Mucosa of descending colon (tissue), 3 donors: ENCODE data around the gene TRIM25. TPM values are rescaled to one million over a fixed set of nuclear protein-coding genes. Genes with fewer than 3 reads are reported as not detected.

ENCODE experiments used
- ATAC-seq: fragments of 200-7000 bp; cut with Tn5 transposase; one replicate; pipeline ENCODE4 v1.9.1; 2020; ENCODE audit warnings: mild to moderate bottlenecking, moderate library complexity
- DNase-seq, 3 donors: peaks; one replicate each; pipeline ENCODE4 v3.0.0-alpha.2; 2020
- H3K36me3 ChIP-seq: fragments of 200-600 bp; one replicate; pipeline ENCODE4 v1.8.0; 2021; ENCODE audit warnings: low read depth, mild to moderate bottlenecking
- H3K4me1 ChIP-seq: fragments of 200-600 bp; one replicate; pipeline ENCODE4 v1.8.0; 2021; ENCODE audit warnings: low read depth, mild to moderate bottlenecking
- H3K4me3 ChIP-seq: fragments of 200-600 bp; one replicate; pipeline ENCODE4 v1.8.0; 2021; ENCODE audit warnings: mild to moderate bottlenecking
- H3K9me3 ChIP-seq: fragments of 200-600 bp; one replicate; pipeline ENCODE4 v1.8.0; 2021; ENCODE audit warnings: mild to moderate bottlenecking
- intact Hi-C, 2 donors: fragments of 100-400 bp; cut with DNase I in 1 of 2; cut with micrococcal nuclease in 1 of 2; formaldehyde crosslinking; loops; one replicate each; pipeline versions ENCODE4 v1.11.0 to v1.11.1; 2022; cut with DNase I, micrococcal nuclease
- total RNA-seq, 3 donors: library from RNA; stranded (reverse); fragmentation: NEBNext Ultra II Directional in 2 of 3; extraction: Animal tissue kit (Norgen Biotek cat#: 25700) in 2 of 3; gene quantifications; one replicate each; pipeline versions ENCODE4 v1.2.1 to v1.2.4, GENCODE V29; 2021 to 2023
- TF ChIP-seq, protein P1 (sequence below): fragments of 200-600 bp; IDR thresholded peaks from one replicate; pipeline ENCODE4 v1.8.0; 2022; ENCODE audit warnings: antibody characterized with exemption, mild to moderate bottlenecking
- donor health status: DM: no; HTN: no; CAD: no; lungs with moderate emphysema.
- donor health status: DM: no; HTN: no; CAD: no.
- donor health status: DM: no; HTN: yes; CAD: no.

Gene TRIM25
- total RNA-seq, 3 donors from 2014 or later = 76.1 to 130 (median 115) TPM

DNA sequence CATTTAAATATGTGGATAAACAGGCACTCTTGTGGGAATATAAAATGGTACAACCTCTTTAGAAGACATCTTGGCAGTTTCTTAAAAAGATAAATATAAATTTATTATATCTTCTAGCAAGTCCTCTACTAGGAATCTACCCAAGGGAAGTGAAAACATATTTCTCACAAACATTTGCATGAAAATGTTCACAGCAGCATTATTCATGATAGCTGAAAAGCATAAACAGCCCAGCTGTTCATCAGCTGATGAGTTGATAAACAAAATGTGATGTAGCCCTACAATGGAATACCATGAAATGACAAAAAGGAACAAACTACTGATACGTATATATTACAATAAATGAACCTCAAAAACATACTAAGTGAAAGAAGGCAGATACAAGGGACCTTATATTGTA lies 67.9 kb downstream of the TRIM25 start:
- TF ChIP-seq, protein P1, sequence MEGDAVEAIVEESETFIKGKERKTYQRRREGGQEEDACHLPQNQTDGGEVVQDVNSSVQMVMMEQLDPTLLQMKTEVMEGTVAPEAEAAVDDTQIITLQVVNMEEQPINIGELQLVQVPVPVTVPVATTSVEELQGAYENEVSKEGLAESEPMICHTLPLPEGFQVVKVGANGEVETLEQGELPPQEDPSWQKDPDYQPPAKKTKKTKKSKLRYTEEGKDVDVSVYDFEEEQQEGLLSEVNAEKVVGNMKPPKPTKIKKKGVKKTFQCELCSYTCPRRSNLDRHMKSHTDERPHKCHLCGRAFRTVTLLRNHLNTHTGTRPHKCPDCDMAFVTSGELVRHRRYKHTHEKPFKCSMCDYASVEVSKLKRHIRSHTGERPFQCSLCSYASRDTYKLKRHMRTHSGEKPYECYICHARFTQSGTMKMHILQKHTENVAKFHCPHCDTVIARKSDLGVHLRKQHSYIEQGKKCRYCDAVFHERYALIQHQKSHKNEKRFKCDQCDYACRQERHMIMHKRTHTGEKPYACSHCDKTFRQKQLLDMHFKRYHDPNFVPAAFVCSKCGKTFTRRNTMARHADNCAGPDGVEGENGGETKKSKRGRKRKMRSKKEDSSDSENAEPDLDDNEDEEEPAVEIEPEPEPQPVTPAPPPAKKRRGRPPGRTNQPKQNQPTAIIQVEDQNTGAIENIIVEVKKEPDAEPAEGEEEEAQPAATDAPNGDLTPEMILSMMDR = no peak
- intact Hi-C loops = no loop called here
- ATAC-seq = no peak
- Histone ChIP-seq H3K4me3 (no peak overlapping the region), H3K9me3 (no peaks in the 10 kb centered on the region), H3K36me3 (no peaks in the 10 kb centered on the region), H3K4me1 (no peaks in the 10 kb centered on the region)
- no peak for DNase-seq

DNA sequence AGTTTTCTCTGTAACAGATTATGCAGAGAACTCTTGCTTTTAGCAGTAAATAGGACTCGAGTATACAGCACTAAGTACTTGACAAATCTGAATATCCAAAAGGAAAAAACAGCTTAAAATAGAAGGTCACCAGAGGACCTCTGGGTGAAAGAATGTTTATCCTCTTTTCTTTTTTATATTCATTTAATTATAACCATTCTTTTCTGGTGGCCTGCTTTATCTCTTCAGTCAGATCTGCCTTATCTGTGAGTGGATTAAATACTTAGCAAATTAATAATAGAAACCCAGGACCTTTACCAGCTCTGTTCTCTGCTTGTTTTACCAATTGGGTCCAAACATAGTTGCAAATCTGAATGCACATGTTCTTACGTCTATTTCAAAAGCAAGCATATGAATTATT lies 71.3 kb downstream of the TRIM25 start:
- intact Hi-C loops = no loop called here
- Histone ChIP-seq H3K4me3 (no peak overlapping the region), H3K4me1 (no peaks in the 10 kb centered on the region), H3K36me3 (no peaks in the 10 kb centered on the region), H3K9me3 (no peaks in the 10 kb centered on the region)
- DNase-seq (no peak), ATAC-seq (no peak)
- TF ChIP-seq, protein P1 = no peak

DNA sequence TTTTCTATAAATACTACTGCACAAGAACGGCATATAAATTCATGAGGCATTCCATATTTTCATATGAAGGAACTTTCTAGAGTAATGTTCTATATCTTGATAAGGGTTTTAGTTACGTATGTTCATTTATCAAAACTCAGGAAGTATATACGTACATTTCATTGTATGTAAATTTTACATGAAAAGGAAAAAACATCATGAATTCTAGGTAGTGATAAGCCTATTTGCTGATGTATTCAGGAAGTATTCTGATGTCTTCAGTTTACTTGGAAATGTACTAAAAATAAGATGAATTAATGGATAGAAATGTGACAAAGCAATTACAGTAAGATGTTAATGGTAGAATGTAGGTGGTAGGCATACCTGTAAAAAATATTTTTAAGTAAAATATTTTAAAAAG lies 75.2 kb downstream of the TRIM25 start:
- ATAC-seq = no peak
- Histone ChIP-seq H3K4me3 (no peak overlapping the region), H3K36me3 (no peaks in the 10 kb centered on the region), H3K9me3 (no peaks in the 10 kb centered on the region), H3K4me1 (peaks cover 14% of the 10 kb centered on the region)
- no peak for DNase-seq
- intact Hi-C loops = no loop called here
- TF ChIP-seq, protein P1 = no peak

Other genes with a start within 250 kb of the TRIM25 start
- 1 to 10 TPM; 1.1 to 3.4 (median 1.1) TPM for gene C17orf67, start 80.1 kb downstream of the TRIM25 start, total RNA-seq
- gene DGKE, start 79.9 kb downstream of the TRIM25 start, total RNA-seq = 10 to 100 TPM in 1 of 3 donors, 1 to 10 TPM in 2; 5.8 to 22.2 (median 9.8) TPM
- gene COIL, start 47.0 kb upstream of the TRIM25 start, total RNA-seq = 10 to 100 TPM; 12.7 to 15.3 (median 14.1) TPM
- 10 to 100 TPM; 10.3 to 74.2 (median 27.7) TPM for gene SCPEP1, start 64.1 kb upstream of the TRIM25 start, total RNA-seq
- 100 to 1,000 TPM; 131 to 194 (median 155) TPM for gene AKAP1, start 171.2 kb upstream of the TRIM25 start, total RNA-seq